NCI-H1417 treated with DMSO at 0.1 percent for 48 hours (cell line): ENCODE results near the gene CNPY4.

ENCODE experiments used
- DNase-seq: peaks from one replicate; lab custom pipeline; 2025; lab: John Stamatoyannopoulos, UW

CNPY4 gene

DNA sequence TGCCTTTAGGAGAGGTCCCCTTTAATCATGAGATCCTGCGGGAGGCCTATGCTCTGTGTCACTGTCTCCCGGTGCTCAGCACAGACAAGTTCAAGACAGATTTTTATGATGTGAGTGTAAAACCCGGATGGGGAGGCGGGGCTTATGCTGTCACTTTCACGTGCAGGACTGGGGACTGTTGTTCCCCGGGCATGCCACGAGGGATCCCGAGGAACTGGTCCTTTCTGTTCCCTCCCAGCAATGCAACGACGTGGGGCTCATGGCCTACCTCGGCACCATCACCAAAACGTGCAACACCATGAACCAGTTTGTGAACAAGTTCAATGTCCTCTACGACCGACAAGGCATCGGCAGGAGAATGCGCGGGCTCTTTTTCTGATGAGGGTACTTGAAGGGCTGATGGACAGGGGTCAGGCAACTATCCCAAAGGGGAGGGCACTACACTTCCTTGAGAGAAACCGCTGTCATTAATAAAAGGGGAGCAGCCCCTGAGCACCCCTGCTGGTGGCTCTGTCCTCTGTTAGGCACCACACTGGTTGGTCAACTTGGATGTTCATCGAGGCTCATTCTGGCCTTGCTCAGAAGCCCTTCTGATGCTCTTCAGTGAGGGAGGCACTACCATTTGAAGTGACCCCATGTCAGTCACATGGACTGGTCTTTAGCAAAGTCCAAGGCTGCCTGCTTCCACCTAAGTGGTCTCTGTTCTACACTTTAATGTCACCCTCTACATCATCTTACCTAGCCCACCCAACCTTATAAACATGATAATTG is 27.8 kb upstream of the CNPY4 start:
- DNase-seq: no peak

DNA sequence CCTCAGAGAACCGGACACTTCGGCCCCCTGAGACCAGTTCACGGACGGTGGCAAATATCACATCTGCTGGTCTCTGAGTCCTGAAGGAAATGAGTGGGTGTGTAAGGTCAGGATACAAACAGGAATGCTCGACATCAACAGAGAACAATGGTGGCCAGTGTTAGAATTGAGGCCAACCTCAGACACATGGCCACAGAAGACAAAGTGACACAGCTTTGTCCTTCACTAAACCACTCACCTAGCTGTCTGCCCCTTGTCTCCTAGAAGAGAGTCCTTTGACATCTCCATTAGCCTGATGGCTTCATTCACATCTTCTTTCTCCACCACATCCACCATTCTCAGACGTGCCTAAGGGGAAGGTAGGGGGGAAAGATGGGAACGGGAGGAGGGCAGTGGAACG is 26.4 kb upstream of the CNPY4 start:
- DNase-seq: no peak

DNA sequence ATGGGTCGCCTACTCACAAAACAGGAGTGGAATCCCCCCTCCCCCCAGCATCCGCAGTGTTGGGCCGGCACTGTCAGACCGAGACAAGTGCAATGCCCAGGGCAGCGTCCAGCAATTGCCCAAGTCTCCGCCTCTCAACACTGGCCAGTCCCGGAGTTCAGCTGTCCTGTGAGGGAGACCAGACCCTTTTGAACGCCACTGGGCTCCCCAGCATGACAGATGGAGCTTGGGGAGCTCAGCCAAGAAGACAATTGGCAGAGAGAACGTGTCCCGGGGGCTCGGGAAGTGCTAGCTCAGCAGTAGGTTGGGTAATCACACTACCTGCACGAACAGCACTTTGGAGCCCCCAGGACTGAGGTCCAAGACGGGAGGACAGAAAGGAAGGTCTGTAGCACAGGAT is 25.9 kb upstream of the CNPY4 start:
- no peak for DNase-seq

DNA sequence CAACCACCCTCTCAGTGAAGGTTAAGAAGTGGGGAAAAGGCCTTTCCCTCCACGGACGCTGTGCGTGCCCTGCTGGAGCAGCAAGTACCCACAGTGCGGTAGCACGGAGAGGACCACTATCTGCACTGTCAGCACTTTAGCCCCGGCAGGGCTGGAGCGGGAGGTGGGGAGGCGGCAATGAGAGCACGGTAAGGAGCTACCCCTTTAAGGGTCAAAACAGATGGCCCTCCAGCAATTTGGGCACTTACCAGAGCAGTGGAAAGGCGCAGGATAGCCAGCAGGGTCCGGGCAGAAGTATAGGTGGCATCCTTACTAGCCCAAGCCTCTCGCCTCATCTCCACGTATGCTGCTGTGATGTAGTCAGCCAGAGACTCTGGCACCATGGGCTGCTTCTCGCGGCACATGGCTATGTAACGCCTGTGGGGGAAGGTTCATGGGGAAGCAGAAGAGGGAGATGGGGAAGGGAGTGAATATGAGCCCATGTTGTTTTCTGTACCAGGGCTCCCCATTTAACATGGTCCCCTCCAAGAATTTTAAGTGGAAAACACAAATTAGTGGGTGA is 25.4 kb upstream of the CNPY4 start:
- no peak for DNase-seq

DNA sequence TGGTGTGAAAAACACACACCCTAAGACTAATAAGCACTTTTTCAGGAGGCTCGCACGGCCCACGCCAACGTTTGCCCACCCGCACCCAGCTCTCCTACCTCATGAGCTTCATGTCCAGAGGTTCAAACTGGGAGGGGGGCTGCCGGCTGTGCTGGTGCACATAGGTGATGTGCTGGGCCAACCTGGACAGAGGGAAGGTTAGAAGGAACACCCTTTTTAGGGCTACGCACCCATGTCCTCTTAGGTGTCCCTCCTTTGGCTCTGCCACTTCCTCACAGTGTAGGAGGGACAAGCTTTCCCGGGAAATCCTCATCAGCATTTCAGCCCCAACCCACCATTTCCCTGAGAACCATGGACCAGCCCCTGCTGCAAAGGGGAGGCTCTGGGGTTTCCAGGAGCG is 24.1 kb upstream of the CNPY4 start:
- DNase-seq: no peak

DNA sequence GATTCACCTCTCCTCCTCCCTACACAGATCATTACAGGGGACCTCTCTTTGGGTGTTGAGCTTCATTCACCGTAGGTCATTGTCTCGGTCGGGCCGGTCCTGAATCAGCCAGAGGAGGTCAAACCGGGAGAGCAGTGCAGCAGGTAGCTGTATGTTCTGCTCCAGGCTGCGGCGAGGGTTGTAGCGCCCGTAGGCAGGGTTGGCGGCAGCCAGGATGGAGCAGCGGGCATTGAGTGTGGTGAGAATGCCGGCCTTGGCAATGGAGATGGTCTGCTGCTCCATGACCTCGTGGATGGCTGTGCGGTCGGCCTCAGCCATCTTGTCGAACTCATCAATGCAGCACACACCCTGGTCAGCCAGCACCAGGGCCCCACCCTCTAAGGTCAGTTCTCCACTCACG is 23.7 kb upstream of the CNPY4 start:
- DNase-seq: no peak

DNA sequence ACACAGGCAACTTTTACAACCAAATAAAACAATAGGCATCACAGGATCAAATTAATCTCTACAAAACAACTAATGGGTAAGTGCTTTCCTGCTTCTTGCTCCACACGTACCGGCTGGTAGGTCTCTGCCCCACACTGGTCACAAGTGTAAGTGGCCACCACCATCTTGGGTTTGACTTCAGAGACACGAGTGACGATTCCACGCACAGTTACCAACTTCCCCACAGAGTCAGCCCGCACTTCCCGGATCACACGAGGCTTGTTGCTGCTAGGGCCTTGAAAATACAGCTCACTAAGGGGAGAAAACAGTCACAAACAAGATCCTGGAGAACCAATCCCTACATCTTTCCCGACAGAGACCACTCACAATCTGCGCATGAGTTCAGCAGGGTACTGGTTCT is 20.5 kb upstream of the CNPY4 start:
- no peak for DNase-seq

DNA sequence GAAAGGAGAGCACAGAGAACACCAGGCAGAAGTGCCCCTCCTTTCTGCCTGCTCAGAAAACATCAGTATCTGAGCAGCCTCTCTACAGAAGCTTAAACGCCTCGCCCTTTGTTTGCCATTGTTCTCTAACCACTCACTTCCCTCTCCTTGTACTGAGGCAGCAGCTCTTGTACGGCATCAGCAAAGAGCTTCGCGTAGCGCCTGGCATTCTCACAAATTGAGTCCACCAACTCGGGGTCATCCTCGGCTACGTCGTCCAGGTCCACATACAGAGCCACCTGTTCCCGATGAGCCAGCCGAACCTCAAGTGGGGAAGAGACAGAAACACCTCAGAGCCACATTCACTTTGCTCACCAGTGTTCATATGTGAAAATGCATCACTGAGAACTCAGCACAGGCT is 20.0 kb upstream of the CNPY4 start:
- DNase-seq: no peak

DNA sequence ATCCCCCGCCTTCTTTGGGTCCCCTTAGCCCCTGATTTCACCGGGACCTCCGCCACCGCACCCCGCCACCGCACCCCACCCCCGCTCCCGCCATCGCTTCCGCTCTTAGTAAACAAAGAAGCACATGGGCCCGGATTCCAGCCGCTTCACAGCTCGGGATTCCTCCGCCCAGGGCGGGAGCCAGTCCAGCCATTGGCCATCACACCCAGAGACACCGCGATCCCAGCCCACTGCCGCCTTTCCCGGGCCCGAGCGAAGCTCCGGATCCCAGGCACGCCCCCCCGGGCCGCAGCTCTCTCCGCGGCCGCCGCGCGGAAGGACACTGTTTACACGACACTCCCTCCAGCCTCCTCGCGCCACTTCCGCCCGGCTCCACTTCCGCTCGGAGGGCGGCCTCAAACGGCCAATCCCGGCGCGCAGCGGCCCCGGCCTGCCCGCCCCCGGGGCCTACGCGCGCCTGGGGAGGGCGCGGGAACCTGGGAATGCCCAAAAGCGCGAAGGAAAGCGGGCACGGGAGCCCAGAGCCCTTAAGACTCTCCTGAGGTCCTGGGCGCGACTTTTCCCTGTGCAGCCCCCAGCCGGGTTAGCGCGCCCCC is 18.9 kb upstream of the CNPY4 start:
- DNase-seq: peak; percentile 81

DNA sequence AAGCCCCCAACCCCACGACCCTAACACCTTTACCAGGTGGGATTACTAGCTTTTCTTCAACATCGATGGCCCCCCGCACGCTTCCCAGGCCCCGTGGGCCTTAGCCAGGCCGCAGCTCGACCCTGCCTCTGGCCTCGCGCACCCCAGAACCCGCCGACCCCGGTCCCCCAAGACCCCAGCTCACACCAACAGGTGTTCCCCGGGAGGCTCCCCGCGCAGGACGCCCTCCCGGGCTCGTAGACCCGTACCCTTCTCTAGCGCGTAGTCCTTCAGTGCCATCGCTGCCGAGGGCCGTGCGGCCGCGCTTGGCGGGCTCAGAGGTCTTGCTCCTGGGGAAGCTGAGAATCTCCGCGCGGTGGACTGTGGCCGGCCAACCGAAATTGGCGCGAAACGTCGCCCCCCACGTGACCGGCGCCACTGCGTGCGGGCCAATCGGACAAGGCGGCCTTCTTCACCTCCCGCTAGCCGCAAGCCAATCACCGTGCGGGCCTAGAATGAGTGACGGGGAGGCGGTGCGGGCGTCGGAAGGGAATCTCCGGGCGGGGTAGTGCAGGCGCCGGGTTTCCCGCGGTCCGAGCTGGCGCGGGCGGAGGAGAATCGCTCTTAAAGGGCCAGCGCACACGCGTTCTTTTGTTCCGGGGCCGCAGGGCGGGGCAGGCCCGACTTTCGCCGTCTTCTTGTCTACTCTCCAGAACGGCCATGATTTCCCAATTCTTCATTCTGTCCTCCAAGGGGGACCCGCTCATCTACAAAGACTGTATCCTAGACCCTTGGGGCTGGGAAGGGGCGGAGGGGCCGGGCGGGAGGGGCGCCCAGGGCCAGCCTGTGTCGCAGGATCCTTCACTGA is 18.2 kb upstream of the CNPY4 start, which contains the start of the genes AP4M1 and MCM7:
AP4M1 (plus strand) TSS at position 628 of the 847 bp plus-strand sequence; CDS start at position 700, 72 bp downstream.
MCM7 (minus strand) TSS at position 382 of the 847 bp plus-strand sequence; CDS start at position 279, 103 bp downstream.
- peak; percentile 97 for DNase-seq

DNA sequence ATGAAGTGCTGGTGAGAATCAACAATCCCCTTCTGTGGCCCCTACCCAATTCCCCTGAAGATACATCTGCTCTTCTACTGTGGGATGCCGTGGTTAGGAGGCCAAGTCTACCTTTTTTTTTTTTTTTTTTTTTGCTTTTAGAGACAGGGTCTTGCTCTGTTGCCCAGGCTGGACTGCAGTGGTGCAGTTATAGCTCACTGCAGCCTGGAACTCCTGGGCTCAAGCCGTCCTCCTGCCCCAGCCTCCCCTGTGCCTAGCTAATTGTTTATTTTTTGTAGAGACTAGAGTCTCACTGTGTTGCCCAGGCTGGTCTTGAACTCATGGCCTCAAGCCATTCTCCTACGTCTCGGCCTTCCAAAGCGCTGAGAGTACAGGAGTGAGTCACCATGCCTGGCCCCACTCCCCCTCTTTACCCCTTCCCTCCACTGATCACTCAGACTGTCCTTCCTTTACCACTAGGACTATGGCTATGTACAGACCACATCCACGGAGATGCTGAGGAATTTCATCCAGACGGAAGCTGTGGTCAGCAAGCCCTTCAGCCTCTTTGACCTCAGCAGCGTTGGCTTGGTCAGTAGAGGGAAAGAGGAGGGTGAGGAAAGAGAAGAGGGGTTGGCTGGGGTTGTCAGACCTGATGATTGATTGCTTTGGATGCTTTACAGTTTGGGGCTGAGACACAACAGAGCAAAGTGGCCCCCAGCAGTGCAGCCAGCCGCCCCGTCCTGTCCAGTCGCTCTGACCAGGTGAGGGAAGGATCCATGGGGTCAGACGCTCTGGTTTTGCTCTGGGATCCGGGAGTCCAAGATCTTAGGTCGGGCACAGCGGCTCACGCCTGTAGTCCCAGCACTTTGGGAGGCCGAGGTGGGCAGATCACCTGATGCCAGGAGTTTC is 16.2 kb upstream of the CNPY4 start:
- no peak for DNase-seq

DNA sequence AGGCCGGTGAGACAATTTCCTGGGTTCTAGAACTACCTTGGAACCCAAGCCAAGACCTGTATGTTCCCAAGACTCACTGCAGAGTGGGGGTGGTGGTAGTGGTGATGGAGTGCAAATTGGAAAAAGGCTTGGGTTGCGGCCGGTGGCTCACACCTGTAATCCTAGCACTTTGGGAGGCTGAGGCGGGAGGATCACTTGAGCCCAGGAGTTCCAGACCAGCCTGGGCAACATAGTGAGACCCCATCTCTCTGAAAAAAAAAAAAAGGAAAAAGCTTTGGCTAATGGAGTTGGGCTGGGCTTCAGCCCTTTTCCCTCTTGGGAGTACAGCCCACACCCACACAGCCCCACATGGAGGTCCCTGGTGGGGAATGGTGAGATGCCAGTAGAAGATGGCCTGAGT is 13.9 kb upstream of the CNPY4 start:
- DNase-seq: no peak

DNA sequence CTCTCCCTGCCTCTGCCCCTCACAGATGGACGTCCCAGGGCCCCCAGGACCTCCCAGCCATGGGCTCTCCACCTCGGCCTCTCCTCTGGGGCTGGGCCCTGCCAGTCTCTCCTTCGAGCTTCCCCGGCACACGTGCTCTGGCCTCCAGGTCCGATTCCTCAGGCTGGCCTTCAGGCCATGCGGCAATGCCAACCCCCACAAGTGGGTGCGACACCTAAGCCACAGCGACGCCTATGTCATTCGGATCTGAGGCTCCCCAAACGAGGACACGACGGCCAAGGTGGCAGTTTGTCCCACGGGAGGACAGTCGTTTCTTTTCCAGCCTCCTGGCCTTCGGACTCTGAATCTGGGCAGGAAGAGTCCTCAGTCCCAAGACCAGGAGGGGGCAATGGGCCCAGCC is 12.8 kb upstream of the CNPY4 start:
- no peak for DNase-seq

DNA sequence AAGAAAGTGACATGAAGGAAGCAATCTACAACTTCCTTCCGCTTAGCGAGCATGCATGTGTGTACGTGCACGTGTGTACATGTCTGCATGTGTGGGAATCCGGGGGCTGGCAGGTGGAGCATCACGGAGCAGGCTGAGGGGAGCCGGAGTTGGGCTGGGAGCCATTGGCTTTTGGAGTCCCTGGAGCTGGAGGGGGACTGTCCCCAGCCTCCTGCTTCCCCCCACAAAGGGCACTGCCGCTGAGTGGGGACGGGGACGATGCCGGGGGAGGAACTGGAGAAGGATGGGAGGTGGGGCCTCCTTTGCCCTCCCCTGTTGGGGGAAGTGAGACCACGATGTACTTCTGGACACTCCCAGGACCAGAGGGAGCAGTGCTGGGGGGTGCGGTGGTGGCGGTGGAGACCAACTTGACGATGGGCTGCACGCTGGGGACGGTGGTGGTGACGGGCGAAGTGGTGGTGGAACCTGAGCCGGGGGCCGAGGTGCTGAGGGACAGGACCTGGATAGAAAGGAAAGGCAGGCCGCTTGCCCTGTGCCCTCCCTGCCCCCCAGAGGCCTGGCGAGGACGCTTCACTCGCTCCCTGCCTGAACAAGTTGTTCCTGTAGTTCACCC is 12.2 kb upstream of the CNPY4 start:
- DNase-seq: no peak

DNA sequence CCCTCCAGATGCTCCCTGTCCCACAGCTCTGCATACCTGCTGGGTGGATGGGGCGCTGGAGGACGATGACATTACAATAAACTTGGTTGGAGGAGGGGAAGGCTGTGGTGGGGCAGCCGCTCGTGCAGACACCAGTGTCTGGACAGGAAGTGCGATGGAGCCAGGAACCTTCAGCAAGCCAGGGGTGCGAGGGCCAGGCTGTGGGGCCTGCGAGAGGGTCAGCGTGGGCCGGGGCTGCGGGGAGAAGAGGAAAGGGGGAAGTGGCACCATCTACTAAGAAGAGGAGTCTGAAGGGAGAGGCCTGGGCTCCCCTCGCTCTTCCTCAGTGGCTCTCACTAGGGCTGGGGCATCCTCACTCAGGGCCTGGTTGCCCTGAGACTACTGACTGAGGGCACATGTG is 11.5 kb upstream of the CNPY4 start:
- DNase-seq: no peak

DNA sequence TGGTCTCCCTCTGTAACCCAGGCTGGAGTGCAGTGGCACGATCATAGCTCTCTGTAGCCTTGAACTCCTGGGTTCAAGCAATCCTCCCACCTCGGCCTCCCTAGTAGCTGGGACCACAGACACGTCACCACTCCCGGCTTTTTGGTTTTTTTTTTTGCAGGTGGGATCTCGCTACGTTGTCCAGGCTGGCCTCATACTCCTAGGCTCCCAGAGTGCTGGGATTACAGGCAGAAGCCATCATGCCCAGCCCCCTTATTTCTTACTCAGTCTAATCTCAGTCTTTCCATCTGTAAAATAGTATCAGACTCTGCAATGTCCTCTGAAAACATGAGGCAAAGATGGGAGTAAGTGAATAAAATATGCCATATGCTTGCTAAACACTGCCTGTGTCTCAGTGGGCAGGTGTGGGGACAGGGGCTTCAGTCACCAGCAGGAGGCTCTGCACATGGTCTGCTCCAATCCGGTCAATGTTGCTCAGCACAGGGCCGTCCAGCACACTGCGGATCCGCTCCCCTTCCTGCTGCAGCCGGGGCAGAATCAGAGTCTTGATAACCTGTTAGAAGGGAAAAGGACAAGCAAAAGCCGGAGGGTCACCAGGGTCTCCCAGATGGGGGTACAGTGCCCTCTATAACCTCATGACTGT is 9.8 kb upstream of the CNPY4 start:
- no peak for DNase-seq

DNA sequence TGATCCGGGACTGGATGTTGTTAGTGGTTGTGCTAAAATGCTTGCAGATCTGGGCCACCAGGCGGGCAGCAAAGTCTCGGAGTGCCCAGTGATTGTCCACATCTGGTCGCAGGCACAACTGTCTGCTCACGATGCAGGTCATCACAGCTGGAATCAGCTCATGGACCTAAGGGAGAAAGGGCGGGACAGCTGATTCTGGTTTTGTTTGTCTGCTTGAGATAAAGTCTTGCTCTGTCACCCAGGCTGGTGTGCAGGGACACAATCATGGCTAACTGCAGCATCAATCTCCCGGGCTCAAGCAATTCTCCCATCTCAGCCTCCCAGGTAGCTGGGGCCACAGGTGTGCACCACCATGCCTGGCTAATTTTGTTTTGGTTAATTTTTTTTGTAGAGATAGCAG is 8.3 kb upstream of the CNPY4 start:
- no peak for DNase-seq

DNA sequence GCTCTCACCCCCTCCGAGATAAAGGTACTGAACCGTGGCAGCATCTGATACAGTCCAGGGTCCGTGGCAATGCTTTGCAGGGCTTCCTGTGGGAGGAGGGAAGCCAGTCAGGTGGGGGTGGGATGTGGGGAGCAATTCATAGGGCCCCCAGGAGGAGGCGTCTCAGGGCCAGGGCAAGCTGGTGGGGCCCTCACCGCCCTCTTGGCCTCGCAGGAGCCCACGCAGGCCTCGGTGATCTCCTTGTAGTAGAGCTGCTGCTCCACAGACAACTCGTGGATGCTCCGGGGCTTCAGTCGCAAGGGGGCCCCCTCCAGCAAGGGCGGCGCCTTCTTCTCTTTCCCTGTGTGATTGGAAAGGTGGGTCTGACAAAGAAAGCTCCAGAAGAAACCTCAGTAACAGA is 7.5 kb upstream of the CNPY4 start:
- no peak for DNase-seq

DNA sequence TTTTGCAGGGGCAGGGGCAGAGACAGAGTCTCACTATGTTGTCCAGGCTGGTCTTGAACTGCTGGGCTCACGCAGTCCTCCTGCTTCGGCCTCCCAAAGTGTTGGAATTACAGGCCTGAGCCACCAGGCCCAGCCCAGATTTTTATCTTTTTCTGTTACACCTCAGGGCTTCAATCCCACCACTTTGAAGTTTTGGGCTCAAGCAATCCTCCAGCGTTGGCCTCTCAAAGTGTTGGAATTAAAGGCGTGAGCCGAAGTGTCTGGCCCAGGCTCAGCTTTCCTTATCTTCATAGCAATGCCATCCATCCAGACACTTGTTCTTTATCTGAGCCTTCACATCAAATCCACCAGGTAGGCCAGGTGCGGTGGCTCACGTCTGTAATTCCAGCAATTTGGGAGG is 4.4 kb upstream of the CNPY4 start:
- DNase-seq: no peak

DNA sequence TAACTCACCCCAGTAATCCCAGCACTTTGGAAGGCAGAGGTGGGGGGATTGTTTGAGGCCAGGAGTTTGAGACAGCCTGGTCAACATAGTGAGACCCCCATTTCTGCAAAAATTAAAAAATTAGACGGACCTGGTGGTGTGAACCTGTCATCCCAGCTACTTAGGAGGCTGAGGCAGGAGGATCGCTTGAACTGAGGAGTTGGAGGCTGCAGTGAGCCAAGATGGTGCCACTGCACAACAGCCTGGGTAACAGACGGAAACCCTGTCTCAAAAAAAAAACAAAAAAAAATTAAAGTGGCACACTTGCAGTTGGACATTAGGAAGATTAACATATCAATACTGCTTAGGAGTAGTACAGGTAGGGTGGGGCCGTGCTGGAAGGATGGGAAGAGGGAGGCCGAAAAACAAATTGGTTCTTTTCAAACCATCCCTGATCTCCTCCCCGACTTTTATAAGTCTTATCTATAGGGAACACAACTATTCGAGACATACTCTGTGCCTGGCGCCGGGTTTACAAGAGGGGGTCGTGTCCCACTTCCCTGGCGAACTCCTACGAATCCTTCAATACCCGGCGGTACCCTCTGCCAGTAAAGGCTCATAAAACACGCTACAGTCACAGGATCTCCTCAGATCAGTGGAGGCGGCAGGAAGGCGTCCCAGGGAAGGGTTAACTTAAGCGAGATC is 904 bp upstream of the CNPY4 start:
- DNase-seq: no peak
